ENCODE data around the gene CITED4. TPM values are rescaled to one million over a fixed set of nuclear protein-coding genes. Genes with fewer than 3 reads are reported as not detected.
"Not testable (repeated sequence)": the region's sequence is repeated elsewhere in the genome, so short reads cannot be mapped to it uniquely, and the experiment has no call there.

Gene CITED4
- total and polyA plus RNA-seq, 12 donors: 3.5 to 68.5 (median 36.0) TPM

- no peak for DNase-seq
- Histone ChIP-seq H3K27ac (no peak overlapping the region), H3K4me3 (no peak overlapping the region), H3K4me1 (replicated peaks in 1 of 2) (peaks cover 0 to 6% of the 10 kb centered on the region in 2 donors), H3K9me3 (replicated peaks in 1 of 3) (peaks cover 0 to 9% (median 0%) of the 10 kb centered on the region in 3 donors), H3K36me3 (replicated peaks in 1 of 2) (no peaks in the 10 kb centered on the region), H3K27me3 (no peaks in the 10 kb centered on the region)
- no peak for TF ChIP-seq POLR2A (IDR thresholded peaks at IDR 0.05)
- no peak for TF ChIP-seq CTCF (IDR thresholded peaks at IDR 0.05)
- intact Hi-C loops (cut with DNase I): no loop called here
- WGBS, 4 donors: 86 to 89% (median 88%) methylated on average over 3 of the region's 3 CpGs
These were observed 34.3 kb upstream of the CITED4 start for GRCh38 chr1:40896482-40896881.

GRCh38 chr1:40895601-40896000, 33.4 kb upstream of the CITED4 start:
- WGBS, 4 donors: 80 to 100% (median 91%) methylated on average over 1 of the region's 1 CpG
- H3K4me1 ChIP-seq (replicated peaks in 1 of 2): peaks cover 0 to 6% of the 10 kb centered on the region in 2 donors
- intact Hi-C loops (cut with DNase I): no loop called here
- H3K27ac ChIP-seq: no peak overlapping the region
- H3K27me3 ChIP-seq: no peaks in the 10 kb centered on the region
- no peak for TF ChIP-seq POLR2A (IDR thresholded peaks at IDR 0.05)
- no peak for TF ChIP-seq CTCF (IDR thresholded peaks at IDR 0.05)
- H3K9me3 ChIP-seq (replicated peaks in 1 of 3): peaks cover 0 to 9% (median 0%) of the 10 kb centered on the region in 3 donors
- H3K36me3 ChIP-seq (replicated peaks in 1 of 2): no peaks in the 10 kb centered on the region
- H3K4me3 ChIP-seq: no peak overlapping the region
- DNase-seq: no peak

GRCh38 chr1:40894858-40895257, 32.7 kb upstream of the CITED4 start:
- H3K36me3 ChIP-seq (replicated peaks in 1 of 2); H3K4me1 ChIP-seq (replicated peaks in 1 of 2); H3K4me3 ChIP-seq; H3K9me3 ChIP-seq (replicated peaks in 1 of 3); intact Hi-C loops (cut with DNase I); DNase-seq; H3K27ac ChIP-seq; H3K27me3 ChIP-seq: not testable (repeated sequence)
- 82 to 88% (median 85%) methylated on average over 2 of the region's 2 CpGs for WGBS, 4 donors

- Histone ChIP-seq H3K36me3 (replicated peaks in 1 of 2) (no peaks in the 10 kb centered on the region), H3K27me3 (no peaks in the 10 kb centered on the region), H3K4me3 (no peak overlapping the region), H3K9me3 (replicated peaks in 1 of 3) (peaks cover 0 to 9% (median 0%) of the 10 kb centered on the region in 3 donors), H3K4me1 (replicated peaks in 1 of 2) (peaks cover 0 to 6% of the 10 kb centered on the region in 2 donors), H3K27ac (no peak overlapping the region)
- TF ChIP-seq POLR2A (IDR thresholded peaks at IDR 0.05) (no peak), CTCF (IDR thresholded peaks at IDR 0.05) (no peak)
- intact Hi-C loops (cut with DNase I): no loop called here
- no peak for DNase-seq
These were observed 32.3 kb upstream of the CITED4 start for GRCh38 chr1:40894455-40894854.

- Histone ChIP-seq H3K36me3 (replicated peaks in 1 of 2) (no peaks in the 10 kb centered on the region), H3K4me1 (replicated peaks in 1 of 2) (peaks cover 0 to 6% of the 10 kb centered on the region in 2 donors), H3K27me3 (no peaks in the 10 kb centered on the region), H3K4me3 (no peak overlapping the region), H3K27ac (no peak overlapping the region), H3K9me3 (replicated peaks in 1 of 3) (peaks cover 0 to 9% (median 0%) of the 10 kb centered on the region in 3 donors)
- no peak for DNase-seq
- intact Hi-C loops (cut with DNase I): no loop called here
- TF ChIP-seq CTCF (IDR thresholded peaks at IDR 0.05) (no peak), POLR2A (IDR thresholded peaks at IDR 0.05) (no peak)
These were observed 31.8 kb upstream of the CITED4 start for GRCh38 chr1:40893946-40894345.
